Nephron (organoid): ENCODE measurements around the gene IP6K1.
A peak's percentile ranks its signal among the peaks of the same experiment; 100 is the strongest.
"Not testable (repeated sequence)": the region's sequence is repeated elsewhere in the genome, so short reads cannot be mapped to it uniquely, and the experiment has no call there.

Experiments
- H3K27ac Mint-ChIP-seq, 3 experiments: 2 replicates each; pipeline ENCODE4 v1.8.0; 2020; ENCODE audit warnings: mixed read lengths in 3 of 3, mild to moderate bottlenecking in 2 of 3, moderate library complexity in 1 of 3
- H3K27me3 Mint-ChIP-seq: 2 replicates; pipeline ENCODE4 v1.8.0; 2021; ENCODE audit warnings: low read depth, mild to moderate bottlenecking, moderate library complexity, mixed read lengths
- H3K36me3 Mint-ChIP-seq: 2 replicates; pipeline ENCODE4 v1.8.0; 2020; ENCODE audit warnings: low read depth, mixed read lengths
- H3K4me1 Mint-ChIP-seq: 2 replicates; pipeline ENCODE4 v1.8.0; 2020; ENCODE audit warnings: mixed read lengths
- H3K4me3 Mint-ChIP-seq, 3 experiments: 2 replicates each; pipeline ENCODE4 v1.8.0; 2020; ENCODE audit warnings: mild to moderate bottlenecking in 3 of 3, mixed read lengths in 3 of 3, moderate library complexity in 2 of 3
- H3K9me3 Mint-ChIP-seq: 2 replicates; pipeline ENCODE4 v1.8.0; 2020; ENCODE audit warnings: mixed read lengths
- CTCF ChIP-seq, 3 experiments: fragments of 200-600 bp; sonication (generic); IDR thresholded peaks; one replicate each; pipeline ENCODE4 v1.5.0; 2021; ENCODE audit warnings: antibody characterized with exemption in 3 of 3; ENCODE audit not compliant: unreplicated experiment in 3 of 3

Gene IP6K1

GRCh38 chr3:49759226-49759625 is 27.1 kb downstream of the IP6K1 start:
- Mint-ChIP-seq H3K4me1 (peaks cover 9% of the 10 kb centered on the region), H3K27me3 (no peaks in the 10 kb centered on the region)

GRCh38 chr3:49757197-49757596 is 29.1 kb downstream of the IP6K1 start:
- no peak for TF ChIP-seq CTCF (IDR thresholded peaks at IDR 0.05; ENCODE audit: unreplicated experiment in 3 of 3)
- Mint-ChIP-seq H3K27ac (peak overlapping the region in 1 of 3 experiments; percentile 12), H3K9me3 (no peaks in the 10 kb centered on the region), H3K4me3 (no peak overlapping the region), H3K36me3 (peaks cover 11% of the 10 kb centered on the region), H3K4me1 (peaks cover 14% of the 10 kb centered on the region), H3K27me3 (no peaks in the 10 kb centered on the region)

More at GRCh38 chr3:49759226-49759625, 27.1 kb downstream of the IP6K1 start:
- Mint-ChIP-seq H3K9me3 (no peaks in the 10 kb centered on the region), H3K36me3 (peaks cover 13% of the 10 kb centered on the region), H3K4me3 (no peak overlapping the region), H3K27ac (peak overlapping the region; percentile 67 to 85 (median 80))
- no peak for TF ChIP-seq CTCF (IDR thresholded peaks at IDR 0.05; ENCODE audit: unreplicated experiment in 3 of 3)

- H3K9me3 Mint-ChIP-seq = no peaks in the 10 kb centered on the region
- TF ChIP-seq CTCF (IDR thresholded peaks at IDR 0.05; ENCODE audit: unreplicated experiment in 3 of 3) = no peak
- H3K36me3 Mint-ChIP-seq = peaks cover 11% of the 10 kb centered on the region
- no peak overlapping the region for H3K4me3 Mint-ChIP-seq
- H3K4me1 Mint-ChIP-seq = peaks cover 14% of the 10 kb centered on the region
- no peaks in the 10 kb centered on the region for H3K27me3 Mint-ChIP-seq
- H3K27ac Mint-ChIP-seq = peak overlapping the region in 2 of 3 experiments; percentile 25 to 47
Observed at GRCh38 chr3:49756036-49756435, 30.3 kb downstream of the IP6K1 start.

GRCh38 chr3:49754536-49754935 is 31.8 kb downstream of the IP6K1 start:
- Mint-ChIP-seq H3K27me3 (no peaks in the 10 kb centered on the region), H3K9me3 (no peaks in the 10 kb centered on the region), H3K36me3 (peaks cover 17% of the 10 kb centered on the region), H3K4me1 (peaks cover 12% of the 10 kb centered on the region), H3K27ac (no peak overlapping the region), H3K4me3 (no peak overlapping the region)
- TF ChIP-seq CTCF (IDR thresholded peaks at IDR 0.05; ENCODE audit: unreplicated experiment in 3 of 3) = no peak

GRCh38 chr3:49751501-49751900 is 34.8 kb downstream of the IP6K1 start:
- no peaks in the 10 kb centered on the region for H3K9me3 Mint-ChIP-seq
- no peaks in the 10 kb centered on the region for H3K27me3 Mint-ChIP-seq
- H3K36me3 Mint-ChIP-seq = peaks cover 30% of the 10 kb centered on the region
- peaks cover 5% of the 10 kb centered on the region for H3K4me1 Mint-ChIP-seq
- H3K4me3 Mint-ChIP-seq = no peak overlapping the region
- TF ChIP-seq CTCF (IDR thresholded peaks at IDR 0.05; ENCODE audit: unreplicated experiment in 3 of 3) = no peak
- no peak overlapping the region for H3K27ac Mint-ChIP-seq

GRCh38 chr3:49750056-49750455 is 36.3 kb downstream of the IP6K1 start:
- Mint-ChIP-seq H3K36me3 (peaks cover 35% of the 10 kb centered on the region), H3K4me3 (no peak overlapping the region)
- no peak for TF ChIP-seq CTCF (IDR thresholded peaks at IDR 0.05; ENCODE audit: unreplicated experiment in 3 of 3)

GRCh38 chr3:49748874-49749273 is 37.5 kb downstream of the IP6K1 start:
- H3K4me3 Mint-ChIP-seq, H3K27me3 Mint-ChIP-seq, H3K4me1 Mint-ChIP-seq, H3K9me3 Mint-ChIP-seq: not testable (repeated sequence)
- H3K27ac Mint-ChIP-seq = peak overlapping the region in 1 of 3 experiments; percentile 53
- H3K36me3 Mint-ChIP-seq = peaks cover 38% of the 10 kb centered on the region

More at GRCh38 chr3:49750056-49750455, 36.3 kb downstream of the IP6K1 start:
- Mint-ChIP-seq H3K27ac (peak overlapping the region in 1 of 3 experiments; percentile 65), H3K27me3 (no peaks in the 10 kb centered on the region), H3K4me1 (peaks cover 5% of the 10 kb centered on the region), H3K9me3 (no peaks in the 10 kb centered on the region)
